HEK293 (cell line): ENCODE measurements around the gene CDYL.
A peak's percentile ranks its signal among the peaks of the same experiment; 100 is the strongest.

Experiments used
- CTCF ChIA-PET: fragments of 350-600 bp; formaldehyde crosslinking; extraction: SDS; loops from one replicate; lab custom pipeline; 2021; ENCODE audit warnings: antibody characterized with exemption; lab: Yijun Ruan, JAX
- POLR2A ChIA-PET: fragments of 300-600 bp; formaldehyde crosslinking; extraction: SDS; loops from one replicate; lab custom pipeline; 2020; ENCODE audit warnings: antibody characterized with exemption, inconsistent platforms; lab: Yijun Ruan, JAX
- H3K27ac ChIP-seq: fragments of 200-500 bp; sonication (Bioruptor generic); 2 replicates; pipeline ENCODE4 v1.5.1; 2014; ENCODE audit warnings: low read depth, low read length, control low read depth, inconsistent platforms; ENCODE audit errors: extremely low read depth
- H3K36me3 ChIP-seq, 2 experiments: fragments of 200-500 bp in 1 of 2; sonication (Bioruptor generic) in 1 of 2; 1 replicate in 1 of 2; 2 replicates in 1 of 2; pipeline ENCODE4 v1.5.1; 2014 to 2017; ENCODE audit warnings: inconsistent platforms in 2 of 2, low read length in 2 of 2; ENCODE audit not compliant: control insufficient read depth in 2 of 2, insufficient read depth in 1 of 2
- H3K4me1 ChIP-seq: fragments of 200-500 bp; sonication (Bioruptor generic); 2 replicates; pipeline ENCODE4 v1.5.1; 2014; ENCODE audit warnings: mild to moderate bottlenecking, low read length, inconsistent platforms; ENCODE audit not compliant: control insufficient read depth, insufficient read depth
- H3K4me3 ChIP-seq: 2 replicates; pipeline ENCODE4 v1.5.1; 2011; ENCODE audit warnings: low read depth, mild to moderate bottlenecking, control low read depth, low read length, moderate library complexity
- H3K9me3 ChIP-seq: fragments of 200-500 bp; sonication (Bioruptor generic); 2 replicates; pipeline ENCODE4 v1.5.1; 2014; ENCODE audit warnings: low read depth, low read length, inconsistent platforms; ENCODE audit not compliant: control insufficient read depth, insufficient read depth
- BCL11A ChIP-seq: fragments of 450-650 bp; formaldehyde crosslinking; IDR thresholded peaks from 2 replicates; pipeline ENCODE4 v1.5.1; 2016; ENCODE audit warnings: low read depth, missing biosample characterization, missing genetic modification characterization
- BCL11B ChIP-seq: fragments of 450-650 bp; formaldehyde crosslinking; IDR thresholded peaks from 2 replicates; pipeline ENCODE4 v1.5.1; 2016; ENCODE audit warnings: low read depth, missing biosample characterization, missing genetic modification characterization
- CTCF ChIP-seq: fragments of 450-650 bp; formaldehyde crosslinking; IDR thresholded peaks from 2 replicates; pipeline ENCODE4 v1.5.1; 2016; ENCODE audit warnings: missing biosample characterization, missing genetic modification characterization
- GLI4 ChIP-seq: fragments of 450-650 bp; formaldehyde crosslinking; IDR thresholded peaks from 2 replicates; pipeline ENCODE4 v1.5.1; 2016; ENCODE audit warnings: missing biosample characterization, missing genetic modification characterization
- KLF1 ChIP-seq: fragments of 450-650 bp; formaldehyde crosslinking; IDR thresholded peaks from 2 replicates; pipeline ENCODE4 v1.5.1; 2016; ENCODE audit warnings: missing biosample characterization, missing genetic modification characterization
- REST ChIP-seq: fragments of 450-650 bp; formaldehyde crosslinking; IDR thresholded peaks from 2 replicates; pipeline ENCODE4 v1.5.1; 2016; ENCODE audit warnings: missing biosample characterization, missing genetic modification characterization
- TRIM28 ChIP-seq: IDR thresholded peaks from 2 replicates; pipeline ENCODE4 v1.6.1; 2011; ENCODE audit warnings: low read length, control low read depth, borderline replicate concordance
- ZBTB11 ChIP-seq: fragments of 450-650 bp; formaldehyde crosslinking; conservative IDR thresholded peaks from 2 replicates; pipeline ENCODE4 v1.5.1; 2016; ENCODE audit warnings: low read depth, missing biosample characterization, missing genetic modification characterization
- ZBTB6 ChIP-seq: fragments of 450-650 bp; formaldehyde crosslinking; IDR thresholded peaks from 2 replicates; pipeline ENCODE4 v1.5.1; 2017; ENCODE audit warnings: missing biosample characterization, missing genetic modification characterization
- ZNF121 ChIP-seq: fragments of 450-650 bp; formaldehyde crosslinking; IDR thresholded peaks from 2 replicates; pipeline ENCODE4 v1.5.1; 2016; ENCODE audit warnings: missing biosample characterization, missing genetic modification characterization
- ZNF138 ChIP-seq: fragments of 450-650 bp; formaldehyde crosslinking; IDR thresholded peaks from 2 replicates; pipeline ENCODE4 v1.5.1; 2016; ENCODE audit warnings: missing biosample characterization, missing genetic modification characterization, borderline replicate concordance
- ZNF654 ChIP-seq: fragments of 450-650 bp; formaldehyde crosslinking; IDR thresholded peaks from 2 replicates; pipeline ENCODE4 v1.5.1; 2016; ENCODE audit warnings: low read depth, missing biosample characterization, missing genetic modification characterization

The CDYL gene

GRCh38 chr6:4846387-4846786 is 70.2 kb downstream of the CDYL start (continued):
- TF ChIP-seq REST (tag by site-specific recombination) (no peak), ZNF121 (tag by site-specific recombination) (no peak), GLI4 (tag by site-specific recombination) (no peak), TRIM28 (no peak), ZNF138 (no peak), KLF1 (tag by site-specific recombination) (no peak), BCL11A (no peak)
- TF ChIP-seq, all 188 proteins: peak for 0

- no peaks in the 10 kb centered on the region for H3K36me3 ChIP-seq
- TF ChIP-seq ZBTB6 (tag by site-specific recombination): 0 out of 2 replicates have a peak, but pooled peaks have one; percentile 73
- no peak for TF ChIP-seq ZBTB11
- peak; percentile 38; the same call in 1 of the 2 replicates for TF ChIP-seq CTCF
- TF ChIP-seq BCL11B (tag by site-specific recombination): no peak
- peak; percentile 19 for TF ChIP-seq ZNF654 (tag by site-specific recombination)
- H3K4me3 ChIP-seq: no peak overlapping the region
- H3K9me3 ChIP-seq: no peaks in the 10 kb centered on the region
- no peak overlapping the region for H3K27ac ChIP-seq
- H3K4me1 ChIP-seq: peaks cover 14% of the 10 kb centered on the region
- CTCF ChIA-PET: interaction anchor here (0.6 to 2.2 kb wide), 21 partner anchors 8 to 878 kb away, joined by 3 to 10 read pairs (median 3); no protein-coding TSS in a partner anchor
- POLR2A ChIA-PET: no interaction called here
These were observed 72.3 kb downstream of the CDYL start for GRCh38 chr6:4848382-4849068.
